A549 (cell line): ENCODE measurements around the gene NDUFB11. TPM values are rescaled to one million over a fixed set of nuclear protein-coding genes. Genes with fewer than 3 reads are reported as not detected.
A peak's percentile ranks its signal among the peaks of the same experiment; 100 is the strongest.

Experiments used
- ATAC-seq, 2 experiments: fragments of 200-7000 bp in 1 of 2; fragments of >200 bp in 1 of 2; cut with Nextera tagmentation in 1 of 2; cut with Tn5 transposase in 1 of 2; 3 replicates each; pipeline versions ENCODE4 v1.8.0 to v1.9.1; 2018 to 2020; ENCODE audit warnings: mild to moderate bottlenecking in 1 of 2, moderate library complexity in 1 of 2
- CTCF ChIA-PET: fragments of 300-600 bp; sonication (Branson Sonifier 250); formaldehyde crosslinking; extraction: SDS; loops from one replicate; lab custom pipeline; 2021; ENCODE audit warnings: antibody characterized with exemption, inconsistent platforms; lab: Yijun Ruan, JAX
- POLR2A ChIA-PET: fragments of 350-600 bp; formaldehyde crosslinking; extraction: SDS; loops from one replicate; lab custom pipeline; 2021; ENCODE audit warnings: antibody characterized with exemption, inconsistent platforms; lab: Yijun Ruan, JAX
- DNase-seq, 2 experiments: peaks; one replicate each; pipeline versions ENCODE4 v3.0.0 to v3.0.0-alpha.2; 2011 to 2016; ENCODE audit warnings: low read depth in 1 of 2, low spot score in 1 of 2
- FAIRE-seq: peaks from 2 replicates; lab custom pipeline; 2011; peaks lifted over from hg19 to GRCh38; lab: Jason Lieb, UNC
- H3K27ac ChIP-seq, 2 experiments: fragments of >200 bp; sonication (Bioruptor Twin); formaldehyde crosslinking; 3 replicates each; pipeline ENCODE4 v1.5.1; 2016 to 2017
- H3K4me1 ChIP-seq: fragments of >200 bp; sonication (Bioruptor Twin); formaldehyde crosslinking; 3 replicates; pipeline ENCODE4 v1.6.1; 2016
- H3K4me2 ChIP-seq: fragments of >200 bp; sonication (Bioruptor Twin); formaldehyde crosslinking; 3 replicates; pipeline ENCODE4 v1.6.1; 2016
- H3K4me3 ChIP-seq: fragments of >200 bp; sonication (Bioruptor Twin); formaldehyde crosslinking; 3 replicates; pipeline ENCODE4 v1.5.1; 2016
- H3K9me3 ChIP-seq: fragments of >200 bp; sonication (Bioruptor Twin); formaldehyde crosslinking; 3 replicates; pipeline ENCODE4 v1.6.1; 2016
- CBX2 ChIP-seq: fragments of 200-600 bp; sonication (generic); IDR thresholded peaks from 2 replicates; pipeline ENCODE4 v1.6.1; 2016; ENCODE audit warnings: low read depth, mild to moderate bottlenecking, borderline replicate concordance
- EHF ChIP-seq: fragments of 250-450 bp; sonication (Bioruptor Pico); IDR thresholded peaks from 2 replicates; pipeline ENCODE4 v1.5.0; 2020; ENCODE audit warnings: mild to moderate bottlenecking
- EHMT2 ChIP-seq: fragments of 200-600 bp; sonication (generic); IDR thresholded peaks from 2 replicates; pipeline ENCODE4 v1.6.1; 2016; ENCODE audit warnings: antibody characterized with exemption, low read depth, mild to moderate bottlenecking, moderate library complexity
- ELK1 ChIP-seq: fragments of 150-350 bp; IDR thresholded peaks from 2 replicates; pipeline ENCODE4 v1.6.1; 2014; ENCODE audit warnings: low read depth, mild to moderate bottlenecking, low read length
- EP300 ChIP-seq, 2 experiments: fragments of >200 bp; sonication (Bioruptor Twin); formaldehyde crosslinking; IDR thresholded peaks; 2 replicates in 1 of 2; 3 replicates in 1 of 2; pipeline ENCODE4 v1.6.1; 2016 to 2017
- FOSB ChIP-seq: fragments of 250-450 bp; sonication (Bioruptor Pico); IDR thresholded peaks from 2 replicates; pipeline ENCODE4 v1.5.0; 2020; ENCODE audit warnings: mild to moderate bottlenecking, moderate library complexity
- FOXS1 ChIP-seq: fragments of 250-450 bp; sonication (Bioruptor Pico); IDR thresholded peaks from 2 replicates; pipeline ENCODE4 v1.5.0; 2020; ENCODE audit warnings: mild to moderate bottlenecking, moderate library complexity
- GATA3 ChIP-seq: IDR thresholded peaks from 2 replicates; pipeline ENCODE4 v1.6.1; 2012; ENCODE audit warnings: borderline replicate concordance
- HEYL ChIP-seq: fragments of 250-450 bp; sonication (Bioruptor Pico); IDR thresholded peaks from 2 replicates; pipeline ENCODE4 v1.8.0; 2021; ENCODE audit warnings: mild to moderate bottlenecking, moderate library complexity
- JUN ChIP-seq, 2 experiments: fragments of >200 bp; sonication (Bioruptor Twin); formaldehyde crosslinking; IDR thresholded peaks; 2 replicates in 1 of 2; 3 replicates in 1 of 2; pipeline ENCODE4 v1.6.1; 2016 to 2017
- MAFK ChIP-seq: fragments of 450-650 bp; IDR thresholded peaks from 2 replicates; pipeline ENCODE4 v1.6.1; 2014; ENCODE audit not compliant: partially characterized antibody
- MYC ChIP-seq: IDR thresholded peaks from 2 replicates; pipeline ENCODE4 v1.6.1; 2012; ENCODE audit warnings: mild to moderate bottlenecking, inconsistent platforms, low read length, improper control_type of control experiment, borderline replicate concordance
- NPAS2 ChIP-seq: fragments of 250-450 bp; sonication (Bioruptor Pico); IDR thresholded peaks from 2 replicates; pipeline ENCODE4 v1.8.0; 2022; ENCODE audit warnings: mild to moderate bottlenecking, moderate library complexity, borderline replicate concordance
- NR3C1 ChIP-seq: fragments of >200 bp; sonication (Bioruptor Twin); formaldehyde crosslinking; IDR thresholded peaks from 3 replicates; pipeline ENCODE4 v1.6.1; 2017
- PBX3 ChIP-seq: IDR thresholded peaks from 2 replicates; pipeline ENCODE4 v1.6.1; 2012
- PHF8 ChIP-seq: fragments of 200-600 bp; sonication (generic); IDR thresholded peaks from 2 replicates; pipeline ENCODE4 v1.6.1; 2016; ENCODE audit warnings: low read depth, mild to moderate bottlenecking, antibody characterized with exemption, moderate library complexity, borderline replicate concordance
- POLR2AphosphoS2 ChIP-seq: conservative IDR thresholded peaks from 2 replicates; pipeline ENCODE4 v1.6.1; 2012; ENCODE audit warnings: low read length, improper control_type of control experiment, inconsistent platforms
- RAD21 ChIP-seq, 2 experiments: fragments of >200 bp in 1 of 2; sonication (Bioruptor Twin) in 1 of 2; formaldehyde crosslinking in 1 of 2; IDR thresholded peaks in 1 of 2; conservative IDR thresholded peaks in 1 of 2; 2 replicates in 1 of 2; 3 replicates in 1 of 2; pipeline ENCODE4 v1.6.1; 2012 to 2018; ENCODE audit warnings: inconsistent platforms in 1 of 2
- RCOR1 ChIP-seq: fragments of 150-350 bp; IDR thresholded peaks from 2 replicates; pipeline ENCODE4 v1.6.1; 2014; ENCODE audit warnings: antibody characterized with exemption, low read length, low read depth
- REST ChIP-seq: fragments of 200-600 bp; sonication (generic); IDR thresholded peaks from 2 replicates; pipeline ENCODE4 v1.6.1; 2016; ENCODE audit warnings: antibody characterized with exemption, mild to moderate bottlenecking, moderate library complexity
- RFX5 ChIP-seq: fragments of 450-650 bp; IDR thresholded peaks from 2 replicates; pipeline ENCODE4 v1.7.1; 2014; ENCODE audit warnings: antibody characterized with exemption, mild to moderate bottlenecking, moderate library complexity
- RNF2 ChIP-seq: fragments of 200-600 bp; sonication (generic); IDR thresholded peaks from 2 replicates; pipeline ENCODE4 v1.6.1; 2016; ENCODE audit warnings: low read depth, mild to moderate bottlenecking, antibody characterized with exemption, moderate library complexity, borderline replicate concordance
- SMC3 ChIP-seq: fragments of >200 bp; sonication (Bioruptor Twin); formaldehyde crosslinking; IDR thresholded peaks from 3 replicates; pipeline ENCODE4 v1.6.1; 2018; ENCODE audit warnings: inconsistent platforms
- USF2 ChIP-seq: fragments of 450-650 bp; IDR thresholded peaks from 2 replicates; pipeline ENCODE4 v1.6.1; 2014; ENCODE audit warnings: antibody characterized with exemption
- ZNF302 ChIP-seq: fragments of 250-450 bp; sonication (Bioruptor Pico); IDR thresholded peaks from 2 replicates; pipeline ENCODE4 v1.9.0; 2021; ENCODE audit warnings: inconsistent platforms, mild to moderate bottlenecking, moderate library complexity
- WGBS: methylation state at CpG from one replicate; pipeline ENCODE4 v1.1.6; 2017; ENCODE audit errors: missing lambda C conversion rate; 5-methylcytosine and 5-hydroxymethylcytosine counted together
- polyA plus RNA-seq, 4 experiments: library from polyadenylated mRNA; depleted of rRNA in 3 of 4; stranded (reverse); fragments of >200 nt; fragmentation: RNase III in 1 of 4; extraction: RNeasy Plus Mini Kit Qiagen cat#74134 plus additional on column Dnase treatment in 1 of 4; gene quantifications; 2 replicates in 3 of 4; 3 replicates in 1 of 4; pipeline ENCODE4 v1.2.3, GENCODE V29; 2011 to 2017

Gene NDUFB11
- polyA plus RNA-seq, 2 of the 4 experiments (the other 2 are of a cell fraction): 84.5 to 147 TPM

GRCh38 chrX:47170861-47171692 is 26.6 kb upstream of the NDUFB11 start:
- no peak overlapping the region for H3K27ac ChIP-seq
- WGBS: 92% methylated on average over 33 of the region's 34 CpGs

GRCh38 chrX:47169726-47170515 is 25.4 kb upstream of the NDUFB11 start:
- H3K9me3 ChIP-seq: no peaks in the 10 kb centered on the region
- no peaks in the 10 kb centered on the region for H3K4me1 ChIP-seq
- H3K4me2 ChIP-seq: no peak overlapping the region
- CTCF ChIA-PET: no interaction called here
- peak in 1 of 2 experiments; percentile 45; a peak in 3 of 6 replicates for ATAC-seq
- WGBS: 91% methylated on average over 5 of the region's 13 CpGs
- H3K4me3 ChIP-seq: no peak overlapping the region
- DNase-seq: no peak
- TF ChIP-seq RFX5: no peak
- no peak for TF ChIP-seq PHF8
- TF ChIP-seq HEYL (CRISPR knock-in tag): no peak
- FAIRE-seq: no peak
- POLR2A ChIA-PET: no interaction called here
- H3K27ac ChIP-seq: no peak overlapping the region

More at GRCh38 chrX:47170861-47171692, 26.6 kb upstream of the NDUFB11 start:
- POLR2A ChIA-PET: no interaction called here
- TF ChIP-seq ELK1 (no peak), MYC (no peak), PBX3 (no peak), EHF (CRISPR knock-in tag) (no peak), GATA3 (no peak), SMC3 (no peak), EP300 (IDR thresholded peaks at IDR 0.05) (no peak), NPAS2 (CRISPR knock-in tag) (no peak), FOXS1 (CRISPR knock-in tag) (no peak), RFX5 (no peak), EHMT2 (no peak)
- no peaks in the 10 kb centered on the region for H3K4me1 ChIP-seq
- H3K4me3 ChIP-seq: no peak overlapping the region
- no peak for DNase-seq
- no peaks in the 10 kb centered on the region for H3K9me3 ChIP-seq
- no peak for ATAC-seq
- CTCF ChIA-PET: no interaction called here
- H3K4me2 ChIP-seq: no peak overlapping the region
- FAIRE-seq: no peak

GRCh38 chrX:47169273-47169672 is 24.8 kb upstream of the NDUFB11 start:
- FAIRE-seq (no peak), DNase-seq (no peak), ATAC-seq (no peak; a peak in 1 of 6 replicates)
- no peaks in the 10 kb centered on the region for H3K4me1 ChIP-seq
- ChIA-PET POLR2A (no interaction called here), CTCF (no interaction called here)
- no peak overlapping the region for H3K4me3 ChIP-seq
- TF ChIP-seq FOSB (CRISPR knock-in tag) (no peak), SMC3 (no peak), ZNF302 (no peak), REST (no peak), JUN (IDR thresholded peaks at IDR 0.05) (no peak), RAD21 (conservative IDR thresholded peaks at IDR 0.05 in 1 of 2, IDR thresholded peaks at IDR 0.05 in 1 of 2) (no peak), POLR2AphosphoS2 (no peak), NR3C1 (no peak), RNF2 (no peak), USF2 (no peak), HEYL (CRISPR knock-in tag) (no peak), EHF (CRISPR knock-in tag) (no peak), MAFK (no peak), RCOR1 (no peak), NPAS2 (CRISPR knock-in tag) (no peak), EP300 (IDR thresholded peaks at IDR 0.05) (no peak), CBX2 (no peak)
- H3K4me2 ChIP-seq: no peak overlapping the region
- WGBS: 100% methylated on average over 2 of the region's 19 CpGs
- H3K9me3 ChIP-seq: no peaks in the 10 kb centered on the region
- no peak overlapping the region for H3K27ac ChIP-seq
